Activated T-helper 1 cell treated with anti-CD3 and anti-CD28 coated beads, Interleukin-2, amount 50 U/mL, for 16 hours (primary cell): ENCODE results near the gene GABRD.

Experiments
- DNase-seq, 2 donors: peaks; one replicate each; pipeline ENCODE4 v3.0.0-alpha.2; 2020; ENCODE audit warnings: low read depth in 1 of 2, low spot score in 1 of 2

The GABRD gene

GRCh38 chr1:2033165-2033564 is 14.0 kb downstream of the GABRD start:
- DNase-seq, result no peak

GRCh38 chr1:2036287-2036686 is 17.1 kb downstream of the GABRD start:
- DNase-seq, result no peak

- no peak for DNase-seq
Observed at GRCh38 chr1:2037314-2037979, 18.3 kb downstream of the GABRD start.

- no peak for DNase-seq
Observed at GRCh38 chr1:2038229-2038628, 19.1 kb downstream of the GABRD start.

GRCh38 chr1:2039251-2039650 is 20.1 kb downstream of the GABRD start:
- DNase-seq, result no peak

- DNase-seq, result no peak
Observed at GRCh38 chr1:2041305-2041704, 22.2 kb downstream of the GABRD start.

GRCh38 chr1:2041887-2042286 is 22.7 kb downstream of the GABRD start:
- no peak for DNase-seq

GRCh38 chr1:2042830-2043773 is 24.0 kb downstream of the GABRD start:
- no peak for DNase-seq

GRCh38 chr1:2043886-2044285 is 24.7 kb downstream of the GABRD start:
- DNase-seq, result no peak

- peak; percentile 66 to 77 for DNase-seq
Observed at GRCh38 chr1:2044510-2045319, 25.6 kb downstream of the GABRD start.

GRCh38 chr1:2045468-2046173 is 26.5 kb downstream of the GABRD start:
- DNase-seq, result no peak

GRCh38 chr1:2046174-2046917 is 27.2 kb downstream of the GABRD start:
- no peak for DNase-seq

- DNase-seq, result no peak
Observed at GRCh38 chr1:2046953-2047748, 28.0 kb downstream of the GABRD start.

- no peak for DNase-seq
Observed at GRCh38 chr1:2047749-2048729, 28.9 kb downstream of the GABRD start.

GRCh38 chr1:2049225-2049717 is 30.1 kb downstream of the GABRD start:
- DNase-seq, result no peak

GRCh38 chr1:2049718-2050431 is 30.7 kb downstream of the GABRD start, which contains the start of gene PRKCZ:
Gene PRKCZ, plus strand, starts transcription at chr1:2050411. Its CDS starts 220 bp downstream, at chr1:2050631.
- DNase-seq, result peak; percentile 89 to 96

- no peak for DNase-seq
Observed at GRCh38 chr1:2050461-2050792, 31.3 kb downstream of the GABRD start.
